Small intestine (tissue), 7 donors: Measurements from ENCODE around the gene MYO7A. TPM values are rescaled to one million over a fixed set of nuclear protein-coding genes. Genes with fewer than 3 reads are reported as not detected.

Experiments used
- DNase-seq, 2 donors: peaks; one replicate each; pipeline versions ENCODE4 v3.0.0 to v3.0.0-alpha.2; 2013
- FAIRE-seq: peaks from 2 replicates; lab custom pipeline; 2012; peaks lifted over from hg19 to GRCh38; lab: Jason Lieb, UNC
- H3K27ac ChIP-seq, 3 donors: one replicate each; pipeline ENCODE4 v1.5.1; 2013; ENCODE audit warnings: low read length in 2 of 3, mild to moderate bottlenecking in 2 of 3, control low read depth in 1 of 3, inconsistent platforms in 1 of 3, low read depth in 1 of 3, moderate library complexity in 1 of 3
- H3K27me3 ChIP-seq, 3 donors: one replicate each; pipeline ENCODE4 v1.6.1; 2013; ENCODE audit warnings: low read length in 3 of 3, inconsistent platforms in 1 of 3; ENCODE audit not compliant: control insufficient read depth in 3 of 3, insufficient read depth in 3 of 3
- H3K36me3 ChIP-seq, 3 donors: one replicate each; pipeline ENCODE4 v1.6.1; 2013; ENCODE audit warnings: low read length in 3 of 3, inconsistent platforms in 1 of 3, low read depth in 1 of 3, mild to moderate bottlenecking in 1 of 3, moderate library complexity in 1 of 3; ENCODE audit not compliant: control insufficient read depth in 3 of 3, insufficient read depth in 2 of 3
- H3K4me1 ChIP-seq, 3 donors: one replicate each; pipeline ENCODE4 v1.6.1; 2013; ENCODE audit warnings: low read length in 2 of 3, inconsistent platforms in 1 of 3, low read depth in 1 of 3, mild to moderate bottlenecking in 1 of 3, moderate library complexity in 1 of 3; ENCODE audit not compliant: control insufficient read depth in 3 of 3, insufficient read depth in 2 of 3
- H3K4me3 ChIP-seq, 3 donors: one replicate each; pipeline ENCODE4 v1.5.1; 2013; ENCODE audit warnings: low read length in 3 of 3, control low read depth in 1 of 3, inconsistent platforms in 1 of 3, low read depth in 1 of 3, mild to moderate bottlenecking in 1 of 3, moderate library complexity in 1 of 3
- H3K9me3 ChIP-seq, 2 donors: one replicate each; pipeline ENCODE4 v1.6.1; 2013; ENCODE audit warnings: low read depth in 1 of 2, low read length in 1 of 2; ENCODE audit not compliant: control insufficient read depth in 2 of 2, insufficient read depth in 1 of 2
- WGBS, 3 donors: extraction: QIAGEN DNeasy Blood & Tissue Kit; methylation state at CpG; one replicate each; pipeline ENCODE4 v1.1.7; 2013; 5-methylcytosine and 5-hydroxymethylcytosine counted together
- polyA plus RNA-seq, 4 donors: library from polyadenylated mRNA; stranded (reverse) in 3 of 4; unstranded in 1 of 4; fragments of 200-250 nt in 3 of 4; fragments of 120-200 nt in 1 of 4; gene quantifications; one replicate each; pipeline versions ENCODE4 v1.2.1 to v1.2.3, GENCODE V29; 2013
- donor health status: healthy with polysubstance abuse.
- donor health status: control.
- donor health status: control.
- donor health status: Bipolar disorder and iron deficiency.
- donor health status: healthy.

MYO7A gene
- polyA plus RNA-seq, 4 donors = 1.4 to 74.2 (median 2.2) TPM

GRCh38 chr11:77196961-77197360 is 68.9 kb downstream of the MYO7A start:
- Histone ChIP-seq H3K9me3 (no peaks in the 10 kb centered on the region), H3K4me3 (no peak overlapping the region), H3K36me3 (peaks cover 0 to 91% (median 0%) of the 10 kb centered on the region in 3 donors), H3K27ac (no peak overlapping the region), H3K4me1 (no peaks in the 10 kb centered on the region), H3K27me3 (no peaks in the 10 kb centered on the region)
- 88 to 91% (median 90%) methylated on average over 8 of the region's 8 CpGs for WGBS, 3 donors
- DNase-seq (no peak), FAIRE-seq (no peak)

- DNase-seq = no peak
- Histone ChIP-seq H3K27me3 (no peaks in the 10 kb centered on the region), H3K9me3 (no peaks in the 10 kb centered on the region), H3K36me3 (peaks cover 0 to 92% (median 0%) of the 10 kb centered on the region in 3 donors), H3K4me1 (no peaks in the 10 kb centered on the region), H3K4me3 (no peak overlapping the region), H3K27ac (no peak overlapping the region)
- WGBS, 3 donors = 91 to 95% (median 93%) methylated on average over 14 of the region's 14 CpGs
- no peak for FAIRE-seq
Measured at GRCh38 chr11:77197626-77198320, 69.7 kb downstream of the MYO7A start.

- H3K27ac ChIP-seq = no peak overlapping the region
- no peaks in the 10 kb centered on the region for H3K4me1 ChIP-seq
- peaks cover 0 to 96% (median 0%) of the 10 kb centered on the region in 3 donors for H3K36me3 ChIP-seq
- H3K4me3 ChIP-seq = no peak overlapping the region
- no peak for DNase-seq
- H3K9me3 ChIP-seq = no peaks in the 10 kb centered on the region
- 71 to 87% (median 72%) methylated on average over 11 of the region's 11 CpGs for WGBS, 3 donors
- FAIRE-seq = no peak
- H3K27me3 ChIP-seq = no peaks in the 10 kb centered on the region
Measured at GRCh38 chr11:77198440-77198849, 70.4 kb downstream of the MYO7A start.

GRCh38 chr11:77199137-77199745 is 71.2 kb downstream of the MYO7A start:
- WGBS, 3 donors = 95 to 97% (median 96%) methylated on average over 13 of the region's 13 CpGs
- Histone ChIP-seq H3K27ac (no peak overlapping the region), H3K36me3 (peaks cover 0 to 96% (median 0%) of the 10 kb centered on the region in 3 donors), H3K9me3 (no peaks in the 10 kb centered on the region), H3K27me3 (no peaks in the 10 kb centered on the region), H3K4me3 (no peak overlapping the region), H3K4me1 (no peaks in the 10 kb centered on the region)
- FAIRE-seq = no peak
- DNase-seq = no peak

GRCh38 chr11:77200351-77201268 is 72.6 kb downstream of the MYO7A start:
- Histone ChIP-seq H3K27ac (no peak overlapping the region), H3K9me3 (no peaks in the 10 kb centered on the region), H3K36me3 (peaks cover 0 to 96% (median 0%) of the 10 kb centered on the region in 3 donors), H3K4me1 (no peaks in the 10 kb centered on the region), H3K4me3 (no peak overlapping the region), H3K27me3 (no peaks in the 10 kb centered on the region)
- FAIRE-seq (no peak), DNase-seq (no peak)
- 84 to 89% (median 86%) methylated on average over 12 of the region's 12 CpGs for WGBS, 3 donors

- DNase-seq (no peak), FAIRE-seq (no peak)
- peaks cover 0 to 99% (median 0%) of the 10 kb centered on the region in 3 donors for H3K36me3 ChIP-seq
- H3K9me3 ChIP-seq = no peaks in the 10 kb centered on the region
- H3K27me3 ChIP-seq = no peaks in the 10 kb centered on the region
- 89 to 90% (median 89%) methylated on average over 11 of the region's 11 CpGs for WGBS, 3 donors
- no peak overlapping the region for H3K27ac ChIP-seq
- no peak overlapping the region for H3K4me3 ChIP-seq
- H3K4me1 ChIP-seq = no peaks in the 10 kb centered on the region
Measured at GRCh38 chr11:77201370-77201769, 73.3 kb downstream of the MYO7A start.

GRCh38 chr11:77201991-77202841 is 74.2 kb downstream of the MYO7A start:
- peaks cover 0 to 100% (median 0%) of the 10 kb centered on the region in 3 donors for H3K36me3 ChIP-seq
- DNase-seq = no peak
- H3K27me3 ChIP-seq = no peaks in the 10 kb centered on the region
- H3K4me3 ChIP-seq = no peak overlapping the region
- no peak for FAIRE-seq
- no peak overlapping the region for H3K27ac ChIP-seq
- H3K9me3 ChIP-seq = no peaks in the 10 kb centered on the region
- H3K4me1 ChIP-seq = no peaks in the 10 kb centered on the region
- 93 to 95% (median 94%) methylated on average over 22 to 23 of the region's 23 CpGs for WGBS, 3 donors
